K562 (cell line): Measurements from ENCODE around the gene LMO7. TPM values are rescaled to one million over a fixed set of nuclear protein-coding genes. Genes with fewer than 3 reads are reported as not detected.

ENCODE experiments used
- ATAC-seq: fragments of 200-7000 bp; cut with Tn5 transposase; 3 replicates; pipeline ENCODE4 v1.9.1; 2020; ENCODE audit warnings: moderate library complexity
- BruUV-seq: library from RNA; stranded (reverse); fragments of 400-500 nt; replicated peaks from 2 replicates; lab custom pipeline; 2021; lab: Mats Ljungman, UMichigan
- CTCF ChIA-PET: fragments of 300-600 bp; formaldehyde crosslinking; extraction: SDS; loops from one replicate; lab custom pipeline; 2021; ENCODE audit warnings: low intra/inter-chr PET ratio; lab: Yijun Ruan, JAX
- POLR2A ChIA-PET: fragments of 300-600, 350-650 bp; sonication (Branson Sonifier 250); formaldehyde crosslinking; extraction: SDS; loops from one replicate; lab custom pipeline; 2021; ENCODE audit warnings: antibody characterized with exemption, inconsistent platforms; lab: Yijun Ruan, JAX
- DNase-seq, 4 experiments: peaks; one replicate each; pipeline versions ENCODE4 v3.0.0 to v3.0.0-alpha.2; 2011 to 2018; ENCODE audit warnings: low spot score in 3 of 4, mixed read lengths in 3 of 4; ENCODE audit errors: extremely low read depth in 1 of 4
- FAIRE-seq: peaks from 2 replicates; lab custom pipeline; 2011; peaks lifted over from hg19 to GRCh38; lab: Jason Lieb, UNC
- H2AFZ ChIP-seq: 2 replicates; pipeline ENCODE4 v1.6.0; 2011; ENCODE audit warnings: low read depth, low read length, control low read depth, inconsistent platforms
- H3K27ac ChIP-seq: fragments of 200-600 bp; 3 replicates; pipeline ENCODE4 v1.8.0; 2011; ENCODE audit warnings: low read depth, mild to moderate bottlenecking, control low read depth, inconsistent platforms, low read length, moderate library complexity, mixed read lengths; ENCODE audit errors: extremely low read depth
- H3K27me3 ChIP-seq, 2 experiments: fragments of 300-600 bp in 1 of 2; 2 replicates in 1 of 2; 3 replicates in 1 of 2; pipeline versions ENCODE4 v1.6.0 to v1.8.0; 2011; ENCODE audit warnings: inconsistent platforms in 2 of 2, low read length in 2 of 2, mild to moderate bottlenecking in 1 of 2, mixed read lengths in 1 of 2, moderate library complexity in 1 of 2; ENCODE audit not compliant: control insufficient read depth in 2 of 2, insufficient read depth in 2 of 2
- H3K36me3 ChIP-seq: fragments of 300-600 bp; 3 replicates; pipeline ENCODE4 v1.8.0; 2011; ENCODE audit warnings: mild to moderate bottlenecking, low read length, inconsistent platforms; ENCODE audit not compliant: control insufficient read depth, insufficient read depth
- H3K4me1 ChIP-seq, 2 experiments: fragments of 200-600 bp in 1 of 2; replicated peaks in 1 of 2; 2 replicates in 1 of 2; 3 replicates in 1 of 2; pipeline versions ENCODE4 v1.5.1 to v1.8.0; 2011; ENCODE audit warnings: inconsistent platforms in 2 of 2, low read length in 2 of 2, mild to moderate bottlenecking in 1 of 2, mixed read lengths in 1 of 2, moderate library complexity in 1 of 2; ENCODE audit not compliant: control insufficient read depth in 2 of 2, insufficient read depth in 2 of 2
- H3K4me2 ChIP-seq: 2 replicates; pipeline ENCODE4 v1.6.1; 2011; ENCODE audit warnings: low read length, control low read depth, inconsistent platforms, mixed read lengths; ENCODE audit not compliant: insufficient read depth
- H3K4me3 ChIP-seq: fragments of 200-600 bp; sonication (generic), shearing (Covaris generic); 2 replicates; pipeline ENCODE4 v1.5.1; 2016; ENCODE audit warnings: control low read depth, inconsistent platforms
- H3K79me2 ChIP-seq: fragments of 200-600 bp; 3 replicates; pipeline ENCODE4 v1.8.0; 2011; ENCODE audit warnings: low read length, inconsistent platforms; ENCODE audit not compliant: control insufficient read depth, insufficient read depth
- H3K9ac ChIP-seq, 2 experiments: 2 replicates each; pipeline versions ENCODE4 v1.6.0 to v1.6.1; 2011; ENCODE audit warnings: low read depth in 2 of 2, low read length in 2 of 2, control low read depth in 1 of 2, inconsistent platforms in 1 of 2, mild to moderate bottlenecking in 1 of 2, mixed read lengths in 1 of 2; ENCODE audit not compliant: insufficient read depth in 1 of 2
- H3K9me1 ChIP-seq: one replicate; pipeline ENCODE4 v1.6.0; 2011; ENCODE audit warnings: inconsistent platforms, mild to moderate bottlenecking, low read length, moderate library complexity; ENCODE audit not compliant: control insufficient read depth, insufficient read depth
- H3K9me3 ChIP-seq: replicated peaks from 2 replicates; pipeline ENCODE4 v1.5.1; 2011; ENCODE audit warnings: low read depth, low read length, inconsistent platforms; ENCODE audit not compliant: control insufficient read depth, insufficient read depth
- H4K20me1 ChIP-seq: replicated peaks from 2 replicates; pipeline ENCODE4 v1.6.1; 2011; ENCODE audit warnings: low read length, inconsistent platforms, mixed read lengths; ENCODE audit not compliant: control insufficient read depth, insufficient read depth
- CCAR2 ChIP-seq: fragments of 200-400 bp; formaldehyde crosslinking; IDR thresholded peaks from 2 replicates; pipeline ENCODE4 v1.6.1; 2017; ENCODE audit warnings: mild to moderate bottlenecking, low read depth, low read length
- E2F6 ChIP-seq, 2 experiments: IDR thresholded peaks; 2 replicates each; pipeline ENCODE4 v1.6.1; 2011; ENCODE audit warnings: borderline replicate concordance in 1 of 2, control low read depth in 1 of 2, low read depth in 1 of 2, low read length in 1 of 2, mild to moderate bottlenecking in 1 of 2, mixed read lengths in 1 of 2, moderate library complexity in 1 of 2; ENCODE audit not compliant: insufficient read depth in 1 of 2, insufficient read length in 1 of 2, poor library complexity in 1 of 2, severe bottlenecking in 1 of 2; ENCODE audit errors: extremely low read depth in 1 of 2
- EHMT2 ChIP-seq: fragments of 450-650 bp; IDR thresholded peaks from 2 replicates; pipeline ENCODE4 v1.6.1; 2018; ENCODE audit warnings: antibody characterized with exemption
- FOS ChIP-seq: IDR thresholded peaks from 3 replicates; pipeline ENCODE4 v1.6.1; 2011; ENCODE audit not compliant: insufficient read length; ENCODE audit errors: extremely low read depth
- MCM7 ChIP-seq, 2 experiments: fragments of 450-650 bp; IDR thresholded peaks; 2 replicates each; pipeline ENCODE4 v1.6.1; 2016 to 2018
- MNT ChIP-seq, 2 experiments: fragments of 450-650 bp; conservative IDR thresholded peaks; 2 replicates each; pipeline ENCODE4 v1.6.1; 2017; ENCODE audit warnings: mild to moderate bottlenecking in 2 of 2, moderate library complexity in 2 of 2
- NKRF ChIP-seq: fragments of 450-650 bp; IDR thresholded peaks from 2 replicates; pipeline ENCODE4 v1.6.1; 2016; ENCODE audit warnings: borderline replicate concordance
- PHB ChIP-seq: fragments of 250-450 bp; sonication (Bioruptor Pico); IDR thresholded peaks from 2 replicates; pipeline ENCODE4 v1.5.0; 2021
- RBM14 ChIP-seq: fragments of 200-400 bp; formaldehyde crosslinking; IDR thresholded peaks from 2 replicates; pipeline ENCODE4 v1.6.1; 2018; ENCODE audit warnings: low read depth, mild to moderate bottlenecking, low read length, moderate library complexity, borderline replicate concordance; ENCODE audit not compliant: insufficient read depth
- SIN3A ChIP-seq, 2 experiments: fragments of 150-350 bp in 1 of 2; IDR thresholded peaks; 2 replicates each; pipeline ENCODE4 v1.6.1; 2011 to 2016; ENCODE audit warnings: borderline replicate concordance in 2 of 2, low read depth in 2 of 2, low read length in 2 of 2, mild to moderate bottlenecking in 2 of 2, moderate library complexity in 2 of 2; ENCODE audit not compliant: control insufficient read depth in 1 of 2
- TEAD1 ChIP-seq, 2 experiments: fragments of 450-650 bp in 1 of 2; sonication (generic) in 1 of 2; formaldehyde crosslinking; IDR thresholded peaks; 2 replicates each; pipeline versions ENCODE4 v1.4.0 to v1.8.0; 2020 to 2022; ENCODE audit warnings: mild to moderate bottlenecking in 2 of 2, missing genetic modification reagents in 1 of 2
- THRA ChIP-seq: fragments of 450-650 bp; IDR thresholded peaks from 2 replicates; pipeline ENCODE4 v1.6.1; 2017; ENCODE audit warnings: mild to moderate bottlenecking, moderate library complexity
- ZBTB26 ChIP-seq: fragments of 450-650 bp; formaldehyde crosslinking; IDR thresholded peaks from 2 replicates; pipeline ENCODE4 v1.4.0; 2022; ENCODE audit warnings: missing genetic modification characterization
- ZNF274 ChIP-seq: IDR thresholded peaks from 2 replicates; pipeline ENCODE4 v1.6.1; 2011; ENCODE audit warnings: low read depth, mild to moderate bottlenecking, low read length, moderate library complexity, borderline replicate concordance
- WGBS: fragments of 100-300 bp; shearing (Covaris generic); methylation state at CpG from one replicate; pipeline ENCODE4 v1.1.6; 2016; ENCODE audit warnings: low coverage, mixed read lengths; ENCODE audit not compliant: insufficient coverage; ENCODE audit errors: missing lambda C conversion rate; 5-methylcytosine and 5-hydroxymethylcytosine counted together
- in situ Hi-C: fragments of 300-500 bp; cut with MboI; formaldehyde crosslinking; loops from 4 replicates; pipeline ENCODE4 v1.15.0; 2018; ENCODE audit warnings: inconsistent platforms, mixed read lengths
- intact Hi-C: fragments of 100-400 bp; cut with micrococcal nuclease; formaldehyde crosslinking; loops from 2 replicates; pipeline ENCODE4 v1.14.2; 2022
- polyA plus RNA-seq, 8 experiments: library from polyadenylated mRNA; depleted of rRNA in 4 of 8; stranded (reverse) in 5 of 8; unstranded in 3 of 8; fragments of >200 nt; fragmentation: Nextera tagmentation in 2 of 8; fragmentation: Illumina TruSeq in 1 of 8; extraction: Ambion mirVana in 2 of 8; extraction: Trizol in 1 of 8; gene quantifications; 2 replicates each; pipeline versions ENCODE4 v1.2.1 to v1.2.3, GENCODE V29; 2011 to 2014; ENCODE audit warnings: inconsistent platforms in 1 of 8, missing spikeins in 1 of 8
- total RNA-seq, 7 experiments: library from RNA; depleted of rRNA in 6 of 7; stranded (reverse); fragments of >200 nt in 6 of 7; fragmentation: Illumina TruSeq in 2 of 7; extraction: Trizol in 2 of 7; gene quantifications; 2 replicates each; pipeline versions ENCODE4 v1.2.1 to v1.2.3, GENCODE V29; 2011 to 2021; ENCODE audit warnings: low replicate concordance in 1 of 7

LMO7 gene
- total and polyA plus RNA-seq, 9 of the 15 experiments (the other 6 are each of a cell fraction or from before 2014, with no cell fraction given): 0.42 to 4.3 (median 1.7) TPM

- H3K9me3 ChIP-seq: no peaks in the 10 kb centered on the region
- ATAC-seq (no peak), FAIRE-seq (no peak), DNase-seq (no peak)
- H3K4me3 ChIP-seq: no peak overlapping the region
- no TSS peak for BruUV-seq
- in situ Hi-C loops: no loop called here
- WGBS: 0% methylated on average over 3 of the region's 3 CpGs
- no peak overlapping the region for H3K9ac ChIP-seq
- H3K9me1 ChIP-seq: no peaks in the 10 kb centered on the region
- no peak overlapping the region for H3K4me2 ChIP-seq
- no peaks in the 10 kb centered on the region; the same call in 1 of the 2 replicates for H4K20me1 ChIP-seq
- no peaks in the 10 kb centered on the region for H3K79me2 ChIP-seq
- intact Hi-C loops: no loop called here
- no peaks in the 10 kb centered on the region for H3K4me1 ChIP-seq
- no peaks in the 10 kb centered on the region for H3K27me3 ChIP-seq
- ChIA-PET POLR2A (no interaction called here), CTCF (no interaction called here)
- no peaks in the 10 kb centered on the region for H3K36me3 ChIP-seq
- H2AFZ ChIP-seq: no peak overlapping the region
- H3K27ac ChIP-seq: no peak overlapping the region
- TF ChIP-seq SIN3A (IDR thresholded peaks at IDR 0.05; ENCODE audit: borderline replicate concordance in 2 of 2, control insufficient read depth in 1 of 2, low read depth in 2 of 2, low read length in 2 of 2): no peak
- no peak for TF ChIP-seq CCAR2
- TF ChIP-seq PHB: no peak
- TF ChIP-seq ZBTB26 (CRISPR knock-in tag): no peak
- TF ChIP-seq MCM7 (IDR thresholded peaks at IDR 0.05): no peak
- TF ChIP-seq E2F6 (IDR thresholded peaks at IDR 0.05; ENCODE audit: borderline replicate concordance in 1 of 2, extremely low read depth in 1 of 2, insufficient read depth in 1 of 2, insufficient read length in 1 of 2, low read depth in 1 of 2, low read length in 1 of 2, poor library complexity in 1 of 2, severe bottlenecking in 1 of 2): no peak
- TF ChIP-seq FOS: no peak
- TF ChIP-seq THRA: no peak
- no peak for TF ChIP-seq EHMT2
- TF ChIP-seq NKRF: no peak
- no peak for TF ChIP-seq ZNF274
- TF ChIP-seq MNT (conservative IDR thresholded peaks at IDR 0.05): no peak
- no peak for TF ChIP-seq RBM14
- no peak for TF ChIP-seq TEAD1 (CRISPR knock-in tag; IDR thresholded peaks at IDR 0.05)
Observed at GRCh38 chr13:75813323-75813722, 177.2 kb downstream of the LMO7 start.
